NCI-H69 (cell line): ENCODE data around the gene ME1.

Experiments
- DNase-seq: peaks from one replicate; lab custom pipeline; 2025; lab: John Stamatoyannopoulos, UW

The ME1 gene

DNA sequence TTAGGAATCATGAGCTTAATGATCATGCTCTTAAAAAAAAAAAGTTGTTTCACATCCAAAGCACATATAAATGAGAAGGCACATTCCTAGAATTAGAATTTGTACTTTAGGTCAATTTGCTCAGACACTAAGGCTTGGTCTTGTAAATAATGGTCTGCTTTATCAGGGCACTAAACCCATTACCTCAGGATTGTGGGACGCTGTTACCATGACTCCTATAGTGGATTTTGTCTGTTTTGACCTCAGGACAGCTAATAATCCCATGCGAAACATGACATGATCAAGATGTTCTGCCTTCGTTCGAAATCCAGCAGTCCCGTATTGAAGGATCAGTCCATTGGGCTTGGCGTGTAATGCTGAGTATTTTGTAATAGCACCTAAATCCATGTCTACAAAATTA is 240.2 kb downstream of the ME1 start:
- no peak for DNase-seq

DNA sequence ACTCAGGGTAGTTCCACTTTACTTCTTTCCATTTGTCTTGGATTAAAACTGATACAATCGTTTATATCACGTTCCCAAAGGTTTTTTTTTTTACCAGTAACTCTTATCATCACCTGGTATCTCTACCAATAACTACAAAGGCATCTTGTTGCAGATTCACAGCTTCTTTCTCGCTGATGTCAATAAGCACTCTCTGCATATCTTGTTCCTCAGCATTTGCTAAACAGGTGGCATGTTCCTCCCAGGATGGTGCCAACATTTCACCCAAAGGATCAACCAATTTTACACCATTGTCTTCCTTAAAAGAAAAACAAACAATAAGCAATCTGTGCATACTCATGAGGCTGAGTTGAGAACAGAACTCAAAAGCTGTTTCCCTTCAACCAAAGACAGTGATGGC is 242.3 kb downstream of the ME1 start:
- DNase-seq: peak; percentile 18

- no peak for DNase-seq
Observed at GRCh38 chr6:83185096-83185495, 245.8 kb downstream of the ME1 start.

DNA sequence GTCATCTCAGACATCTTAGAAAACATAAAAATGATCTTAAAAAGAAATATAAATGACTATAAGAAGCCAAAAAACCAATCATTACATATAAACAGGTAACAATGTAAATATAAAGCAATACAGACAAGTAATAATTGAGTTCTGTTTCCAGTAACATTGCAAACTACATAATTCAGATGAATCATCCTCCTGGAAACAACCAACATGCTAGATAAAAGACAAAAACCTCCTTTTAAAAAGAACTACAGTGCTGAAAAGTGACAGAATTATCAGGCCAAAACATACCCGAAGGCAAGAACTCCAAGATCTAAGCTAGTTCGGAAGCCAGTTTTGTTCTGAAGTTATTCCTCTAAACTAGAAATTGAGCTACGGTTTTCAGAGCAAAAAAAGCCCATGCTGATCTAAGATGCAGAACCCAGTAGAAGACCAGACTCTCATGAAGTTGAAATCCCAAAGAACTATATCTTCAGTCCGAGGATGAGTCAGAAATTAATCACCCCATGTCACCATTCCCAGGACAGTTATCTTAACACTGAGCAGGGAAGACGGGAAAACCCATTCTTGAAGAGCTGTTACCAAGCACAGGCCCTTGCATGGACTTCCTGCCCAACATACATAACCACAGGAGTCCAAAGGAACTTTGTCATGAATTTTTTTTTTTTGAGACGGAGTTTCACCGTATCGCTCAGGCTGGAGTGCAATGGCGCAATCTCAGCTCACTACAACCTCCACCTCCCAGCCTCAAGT is 247.6 kb downstream of the ME1 start:
- DNase-seq: no peak

DNA sequence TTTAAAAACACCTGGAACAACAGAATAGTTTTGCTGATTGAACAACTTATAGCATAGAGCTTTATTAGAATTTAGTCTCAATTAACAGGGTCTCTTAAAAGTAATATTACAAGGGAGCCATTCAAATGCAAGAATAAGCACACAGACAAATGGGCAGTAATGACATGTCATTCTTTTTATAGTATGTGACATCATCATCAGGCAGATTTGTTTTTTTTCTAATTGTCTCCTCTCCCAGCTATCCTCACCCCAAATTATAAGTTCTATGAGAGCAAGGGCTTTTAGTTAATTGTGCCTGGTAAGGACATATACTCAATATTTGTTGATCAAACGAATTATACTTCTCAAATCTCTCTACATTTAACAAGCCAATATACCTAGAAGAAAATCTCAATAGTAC is 248.7 kb downstream of the ME1 start:
- DNase-seq: no peak

DNA sequence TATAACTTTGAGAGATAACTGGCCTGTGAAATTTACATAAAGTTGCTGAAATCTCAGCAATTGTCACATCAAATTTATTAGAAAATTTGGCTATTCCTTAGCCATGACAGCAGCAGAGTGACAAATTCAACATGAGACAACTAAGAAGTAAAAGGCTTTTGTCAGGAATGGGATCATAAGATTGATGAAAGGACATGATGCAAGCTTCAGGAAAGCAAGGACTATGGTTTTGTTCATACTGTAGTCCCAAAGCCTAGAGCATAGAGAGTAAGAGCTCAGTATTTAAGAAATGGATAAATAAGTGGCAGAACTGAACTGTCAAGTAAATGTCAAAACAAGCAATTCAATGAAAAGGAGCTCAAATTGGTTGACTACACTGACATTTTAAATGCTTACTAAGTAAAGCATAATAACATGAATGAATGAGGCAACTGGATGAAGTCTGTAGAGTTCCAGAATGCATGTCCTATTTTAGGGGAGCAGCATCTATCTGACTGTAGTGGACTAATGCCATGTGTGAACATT is 250.4 kb downstream of the ME1 start:
- no peak for DNase-seq

DNA sequence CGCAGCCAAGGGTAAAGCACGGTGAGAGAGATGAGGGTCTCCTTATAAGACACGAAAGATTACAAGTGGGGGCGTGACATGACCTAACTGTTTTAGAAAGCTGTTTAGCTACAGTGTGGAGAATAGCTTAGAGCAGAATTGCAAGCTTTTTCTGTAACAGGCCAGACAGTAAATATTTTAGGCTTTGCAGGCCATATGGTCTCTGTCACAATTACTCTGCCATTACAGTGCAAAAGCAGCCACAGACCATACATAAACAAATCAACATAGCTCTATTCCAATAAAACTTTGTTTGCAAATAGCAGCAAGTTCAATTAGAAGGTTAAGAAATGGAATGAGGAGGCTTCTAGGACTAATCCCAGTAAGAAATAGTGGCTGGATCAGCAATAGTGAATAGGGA is 254.6 kb downstream of the ME1 start:
- no peak for DNase-seq

GRCh38 chr6:83169511-83169910 is 261.3 kb downstream of the ME1 start:
- no peak for DNase-seq

DNA sequence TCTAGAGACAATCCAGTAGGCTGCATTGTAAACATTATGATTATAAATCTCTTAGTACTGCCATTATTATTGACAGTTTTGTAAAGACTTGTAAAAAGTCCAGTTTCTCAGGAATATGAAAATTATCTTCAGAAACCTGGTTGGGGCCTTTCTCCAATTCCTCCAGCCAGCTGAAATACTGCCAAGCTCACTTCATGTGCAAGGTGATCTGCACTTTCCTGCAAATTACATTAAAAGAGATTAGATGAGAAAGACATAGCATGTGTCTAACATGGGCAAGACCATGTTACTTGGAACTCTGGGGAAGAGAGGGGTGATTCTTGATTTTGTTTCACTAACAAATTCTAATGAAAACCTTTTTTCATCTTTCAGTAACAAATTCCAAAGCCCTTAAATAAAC is 261.7 kb downstream of the ME1 start:
- DNase-seq: no peak

GRCh38 chr6:83168556-83168955 is 262.3 kb downstream of the ME1 start:
- no peak for DNase-seq

- no peak for DNase-seq
Observed at GRCh38 chr6:83167726-83168278, 263.0 kb downstream of the ME1 start.
